Heart right ventricle (tissue), 16 donors: ENCODE results near the gene UCN3. TPM values are rescaled to one million over a fixed set of nuclear protein-coding genes. Genes with fewer than 3 reads are reported as not detected.

Source experiments
- ATAC-seq, 8 donors: fragments of 200-7000 bp; cut with Tn5 transposase; one replicate each; pipeline ENCODE4 v1.9.1; 2020; ENCODE audit warnings: mild to moderate bottlenecking in 8 of 8, moderate library complexity in 8 of 8, moderate number of reproducible peaks in 1 of 8
- DNase-seq, 2 donors: peaks; one replicate each; pipeline ENCODE4 v3.0.0-alpha.2; 2020
- H3K27ac ChIP-seq, 10 donors: fragments of 200-600 bp; sonication (generic) in 2 of 10; one replicate each; pipeline versions ENCODE4 v1.5.0 to v1.8.0; 2020 to 2022; ENCODE audit warnings: mild to moderate bottlenecking in 3 of 10
- H3K27me3 ChIP-seq, 7 donors: fragments of 200-600 bp; one replicate each; pipeline ENCODE4 v1.8.0; 2021 to 2022; ENCODE audit warnings: mild to moderate bottlenecking in 2 of 7
- H3K36me3 ChIP-seq, 9 donors: fragments of 200-600 bp; sonication (generic) in 1 of 9; one replicate each; pipeline versions ENCODE4 v1.5.0 to v1.8.0; 2020 to 2022; ENCODE audit warnings: mild to moderate bottlenecking in 2 of 9
- H3K4me1 ChIP-seq, 9 donors: fragments of 200-600 bp; sonication (generic) in 1 of 9; one replicate each; pipeline versions ENCODE4 v1.5.0 to v1.8.0; 2020 to 2022; ENCODE audit warnings: mild to moderate bottlenecking in 4 of 9
- H3K4me3 ChIP-seq, 10 donors: fragments of 200-600 bp; sonication (generic) in 2 of 10; one replicate each; pipeline versions ENCODE4 v1.5.0 to v1.8.0; 2020 to 2022; ENCODE audit warnings: mild to moderate bottlenecking in 7 of 10, moderate library complexity in 2 of 10
- H3K9me3 ChIP-seq, 11 donors: fragments of 200-600 bp in 10 of 11; sonication (generic) in 2 of 11; one replicate each; pipeline versions ENCODE4 v1.5.0 to v1.8.0; 2013 to 2022; ENCODE audit warnings: mild to moderate bottlenecking in 2 of 11, control low read depth in 1 of 11, moderate library complexity in 1 of 11
- WGBS, 2 donors: extraction: QIAGEN DNeasy Blood & Tissue Kit; methylation state at CpG; one replicate each; pipeline ENCODE4 v1.1.7; 2013; ENCODE audit warnings: inconsistent platforms in 1 of 2; 5-methylcytosine and 5-hydroxymethylcytosine counted together
- intact Hi-C, 10 donors: fragments of 100-400 bp; cut with DNase I; formaldehyde crosslinking; loops; one replicate each; pipeline versions ENCODE4 v1.11.1 to v1.14.2; 2022
- polyA plus RNA-seq, 2 donors: library from polyadenylated mRNA; stranded (reverse); fragments of 200-250 nt; gene quantifications; one replicate each; pipeline ENCODE4 v1.2.3, GENCODE V29; 2013
- total RNA-seq, 10 donors: library from RNA; stranded (reverse); fragmentation: NEBNext Ultra II Directional in 3 of 10; extraction: Animal tissue kit (Norgen Biotek cat#: 25700) in 3 of 10; gene quantifications; one replicate each; pipeline versions ENCODE4 v1.2.1 to v1.2.4, GENCODE V29; 2021 to 2023
- TF ChIP-seq, protein P1 (sequence below), 9 donors: fragments of 200-600 bp; sonication (generic) in 2 of 9; IDR thresholded peaks; one replicate each; pipeline versions ENCODE4 v1.5.0 to v1.8.0; 2021 to 2022; ENCODE audit warnings: antibody characterized with exemption in 9 of 9, mild to moderate bottlenecking in 5 of 9, moderate library complexity in 1 of 9
- donor health status: Arrhythmogenic right ventricular cardiomyopathy.
- donor health status: ischemic (EF 13 %, LVEDD 7.1; RV severe dilation, severe dysfunction).
- donor health status: healthy with polysubstance abuse.
- donor health status: DM: no; HTN: yes; CAD: no.
- donor health status: DM: no; HTN: no; CAD: no.
- donor health status: ischemic (EF 25% LVEDD 6.9; RV normal size, moderate dysfunction).
- donor health status: ischemic (EF 25% LVEDD 5.7; RV mildly dilated, moderate dysfunction).
- donor health status: healthy.
- donor health status: DM: yes; HTN: yes; CAD: no.
- donor health status: Ischemic cardiomyopathy.
- donor health status: ischemic (EF 35%, LVEDD 5.7; RV mildly dilated, moderate dysfunction).
- donor health status: nonischemic (EF 11% LVEDD 7.7; RV severe dilation, severe dysfunction).
- donor health status: DM: yes; HTN: yes; CAD: no.
- donor health status: PGD.
- donor health status: ischemic (EF 29% LVEDD 5.4; RV normal size, mild dysfunction).
- donor health status: nonischemic (EF 23%, LVEDD 6.1; RV moderate dilation, normal function).

UCN3 gene
- total and polyA plus RNA-seq, 12 donors, result not detected

DNA sequence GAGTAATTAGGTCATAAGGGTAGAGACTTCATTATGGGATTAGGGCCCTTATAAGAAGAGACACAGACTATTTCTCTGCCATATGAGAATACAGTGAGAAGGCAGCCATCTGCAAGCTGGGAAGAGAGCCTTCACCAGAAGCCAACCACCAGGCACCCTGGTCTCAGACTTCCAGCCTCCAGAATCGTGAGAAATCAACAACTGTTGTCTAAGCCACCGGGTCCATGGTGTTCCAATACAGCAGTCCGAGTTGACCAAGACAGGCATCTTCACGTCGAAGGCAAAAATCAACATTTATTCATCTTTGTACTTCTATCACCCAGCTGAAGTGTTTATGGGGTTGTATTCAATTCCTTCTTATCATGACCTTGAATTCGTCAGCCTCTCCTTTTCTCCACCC lies 34.6 kb downstream of the UCN3 start:
- H3K4me1 ChIP-seq, result peaks cover 0 to under 1% (median 0%) of the 10 kb centered on the region in 9 donors
- intact Hi-C loops, result no loop called here
- H3K27ac ChIP-seq, result no peak overlapping the region
- TF ChIP-seq, protein P1, sequence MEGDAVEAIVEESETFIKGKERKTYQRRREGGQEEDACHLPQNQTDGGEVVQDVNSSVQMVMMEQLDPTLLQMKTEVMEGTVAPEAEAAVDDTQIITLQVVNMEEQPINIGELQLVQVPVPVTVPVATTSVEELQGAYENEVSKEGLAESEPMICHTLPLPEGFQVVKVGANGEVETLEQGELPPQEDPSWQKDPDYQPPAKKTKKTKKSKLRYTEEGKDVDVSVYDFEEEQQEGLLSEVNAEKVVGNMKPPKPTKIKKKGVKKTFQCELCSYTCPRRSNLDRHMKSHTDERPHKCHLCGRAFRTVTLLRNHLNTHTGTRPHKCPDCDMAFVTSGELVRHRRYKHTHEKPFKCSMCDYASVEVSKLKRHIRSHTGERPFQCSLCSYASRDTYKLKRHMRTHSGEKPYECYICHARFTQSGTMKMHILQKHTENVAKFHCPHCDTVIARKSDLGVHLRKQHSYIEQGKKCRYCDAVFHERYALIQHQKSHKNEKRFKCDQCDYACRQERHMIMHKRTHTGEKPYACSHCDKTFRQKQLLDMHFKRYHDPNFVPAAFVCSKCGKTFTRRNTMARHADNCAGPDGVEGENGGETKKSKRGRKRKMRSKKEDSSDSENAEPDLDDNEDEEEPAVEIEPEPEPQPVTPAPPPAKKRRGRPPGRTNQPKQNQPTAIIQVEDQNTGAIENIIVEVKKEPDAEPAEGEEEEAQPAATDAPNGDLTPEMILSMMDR (IDR thresholded peaks at IDR 0.05), result no peak
- H3K27me3 ChIP-seq, result peaks cover 0 to 13% (median 0%) of the 10 kb centered on the region in 7 donors
- DNase-seq, result no peak
- H3K9me3 ChIP-seq, result no peaks in the 10 kb centered on the region
- ATAC-seq, result no peak
- 61 to 79% methylated on average over 6 of the region's 6 CpGs for WGBS, 2 donors
- no peaks in the 10 kb centered on the region for H3K36me3 ChIP-seq
- H3K4me3 ChIP-seq, result no peak overlapping the region

DNA sequence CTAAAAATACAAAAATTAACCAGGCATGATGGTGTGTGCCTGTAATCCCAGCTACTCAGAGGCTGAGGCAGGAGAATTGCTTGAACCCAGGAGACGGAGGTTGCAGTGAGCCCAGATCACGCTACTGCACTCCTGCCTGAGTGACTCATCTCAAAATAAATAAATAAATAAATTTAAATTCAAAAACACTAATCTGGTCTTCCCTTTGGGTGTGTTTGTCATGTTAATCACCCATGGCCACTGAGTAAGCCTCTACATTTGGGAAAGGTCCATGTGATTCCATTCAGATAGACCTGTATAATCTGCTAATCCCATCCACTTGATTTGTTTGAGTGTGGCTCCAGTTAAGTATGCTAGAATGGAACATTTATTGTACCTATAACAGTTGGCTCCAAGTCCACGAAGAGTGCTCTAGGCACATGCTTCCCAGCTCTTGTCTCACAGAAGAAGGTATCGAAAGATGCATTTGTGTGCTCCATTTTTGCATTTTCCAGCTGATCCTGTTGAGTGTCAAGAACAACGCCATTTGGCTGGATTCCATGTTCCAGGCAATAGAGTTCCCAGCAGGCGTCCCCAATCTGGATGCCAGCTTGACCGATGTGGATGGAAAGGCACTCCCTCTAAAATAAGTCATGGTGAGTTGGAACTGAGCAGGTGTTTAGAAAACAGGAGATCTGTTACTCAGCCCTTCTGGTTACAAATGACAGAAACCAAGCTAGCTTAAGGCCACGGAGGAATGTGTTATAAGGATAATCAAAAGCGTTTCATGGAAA lies 35.9 kb downstream of the UCN3 start:
- Histone ChIP-seq H3K9me3 (no peaks in the 10 kb centered on the region), H3K36me3 (no peaks in the 10 kb centered on the region), H3K4me1 (peaks cover 0 to 11% (median 0%) of the 10 kb centered on the region in 9 donors), H3K4me3 (no peak overlapping the region), H3K27ac (no peak overlapping the region), H3K27me3 (peaks cover 0 to 13% (median 0%) of the 10 kb centered on the region in 7 donors)
- TF ChIP-seq, protein P1 (IDR thresholded peaks at IDR 0.05), result no peak
- DNase-seq, result no peak
- 71 to 80% methylated on average over 9 of the region's 9 CpGs for WGBS, 2 donors
- intact Hi-C loops, result loop anchor here in 1 of 10 donors (10.0 kb wide), 1 partner anchor 106 kb away; no protein-coding TSS in a partner anchor
- ATAC-seq, result no peak

DNA sequence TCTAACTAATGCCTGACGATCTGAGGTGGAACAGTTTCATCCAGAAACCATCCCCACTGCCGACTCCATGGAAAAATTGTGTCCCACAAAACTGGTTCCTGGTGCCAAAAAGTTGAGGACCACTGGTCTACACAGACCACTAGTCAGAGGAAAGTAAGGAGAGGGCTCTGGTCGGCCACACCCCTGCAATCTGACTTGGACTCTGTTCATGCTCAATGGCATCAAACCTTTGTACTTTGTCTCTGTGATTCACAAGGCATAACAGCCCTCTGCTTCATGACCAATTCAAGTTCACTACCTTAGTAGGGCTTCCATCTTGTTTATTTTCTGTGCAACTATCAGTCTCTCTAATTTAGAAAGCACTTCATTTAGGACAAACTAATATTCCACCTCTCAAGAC lies 38.0 kb downstream of the UCN3 start:
- no peak overlapping the region for H3K4me3 ChIP-seq
- peaks cover 0 to 9% (median 0%) of the 10 kb centered on the region in 7 donors for H3K27me3 ChIP-seq
- H3K4me1 ChIP-seq, result peaks cover 0 to 11% (median 0%) of the 10 kb centered on the region in 9 donors
- H3K36me3 ChIP-seq, result no peaks in the 10 kb centered on the region
- H3K27ac ChIP-seq, result no peak overlapping the region
- intact Hi-C loops, result loop anchor here in 1 of 10 donors (10.0 kb wide), 1 partner anchor 108 kb away; no protein-coding TSS in a partner anchor
- 88 to 90% methylated on average over 3 of the region's 3 CpGs for WGBS, 2 donors
- TF ChIP-seq, protein P1 (IDR thresholded peaks at IDR 0.05), result no peak
- H3K9me3 ChIP-seq, result no peaks in the 10 kb centered on the region
- DNase-seq (no peak), ATAC-seq (peak in 1 of 8 donors; percentile 25)

DNA sequence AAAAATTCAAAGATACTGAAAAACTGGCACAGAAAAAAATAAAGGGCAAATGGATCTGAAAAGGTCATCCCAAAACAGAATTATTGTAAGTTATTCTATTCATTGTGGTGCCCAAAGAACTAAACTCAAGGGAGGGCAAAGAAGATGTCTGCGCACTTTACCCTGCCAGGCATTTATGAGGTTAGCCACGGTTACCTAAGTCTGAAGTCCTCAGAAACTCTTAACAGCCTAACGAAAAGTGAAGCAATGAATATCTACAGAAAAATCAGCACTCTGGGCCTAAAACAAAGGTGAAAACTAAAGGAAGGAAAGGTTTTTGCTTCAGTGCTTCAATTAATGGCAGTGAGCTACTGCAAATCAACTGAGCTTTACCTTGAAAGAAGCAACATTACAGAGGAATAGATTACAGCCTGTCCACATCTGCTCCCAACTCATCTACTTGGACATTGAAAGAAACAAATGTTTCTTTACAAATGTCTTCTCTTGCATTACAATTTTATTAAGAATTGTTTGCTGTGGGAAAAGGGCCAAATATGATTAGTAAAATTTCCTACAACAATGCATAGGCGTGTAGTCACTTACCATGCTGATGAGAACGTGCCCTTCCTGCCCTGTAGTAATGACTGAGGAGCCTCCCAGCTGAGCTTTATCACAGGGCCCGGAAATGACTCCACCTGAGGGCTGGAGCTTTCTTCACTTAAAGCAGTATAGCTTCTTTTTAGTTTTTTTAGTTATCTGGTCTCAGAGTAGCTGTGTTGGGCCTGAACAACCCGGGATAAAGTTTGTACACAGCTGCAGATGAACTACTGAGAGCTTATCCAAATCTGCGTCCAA lies 39.7 kb downstream of the UCN3 start, which contains the start of gene TUBAL3:
TUBAL3 (minus strand) TSS at position 621 of the 834 bp plus-strand sequence; CDS start at position 585, 36 bp downstream.
- Histone ChIP-seq H3K9me3 (no peaks in the 10 kb centered on the region), H3K4me3 (peak within 1 kb of the TSS in 4 of 10 donors; percentile 6 to 21 (median 8)), H3K36me3 (no peaks in the 10 kb centered on the region), H3K27me3 (peaks cover 0 to 9% (median 0%) of the 10 kb centered on the region in 7 donors), H3K27ac (peak within 1 kb of the TSS in 5 of 10 donors; percentile 13 to 69 (median 50)), H3K4me1 (peaks cover 0 to 11% (median 0%) of the 10 kb centered on the region in 9 donors)
- 63 to 66% methylated on average over 8 of the region's 8 CpGs for WGBS, 2 donors
- ATAC-seq, result peak in 6 of 8 donors; percentile 52 to 86 (median 80)
- no peak for DNase-seq
- intact Hi-C loops, result loop anchor here in 1 of 10 donors (10.0 kb wide), 1 partner anchor 110 kb away; no protein-coding TSS in a partner anchor
- TF ChIP-seq, protein P1 (IDR thresholded peaks at IDR 0.05), result no peak
